Thymus (tissue), 11 donors: Measurements from ENCODE around the gene KAZN. TPM values are rescaled to one million over a fixed set of nuclear protein-coding genes. Genes with fewer than 3 reads are reported as not detected.

Experiments used
- DNase-seq, 9 donors: peaks; one replicate each; pipeline ENCODE4 v3.0.0-alpha.2; 2013; ENCODE audit warnings: low spot score in 9 of 9, low read depth in 6 of 9, missing footprints in 1 of 9
- H3K27ac ChIP-seq, 2 donors: one replicate each; pipeline ENCODE4 v1.5.1; 2013; ENCODE audit warnings: control low read depth in 1 of 2, low read depth in 1 of 2, low read length in 1 of 2, mild to moderate bottlenecking in 1 of 2, moderate library complexity in 1 of 2
- H3K27me3 ChIP-seq, 2 donors: one replicate each; pipeline ENCODE4 v1.5.1; 2013; ENCODE audit warnings: low read length in 1 of 2; ENCODE audit not compliant: control insufficient read depth in 2 of 2, insufficient read depth in 1 of 2
- H3K36me3 ChIP-seq, 2 donors: one replicate each; pipeline ENCODE4 v1.5.1; 2013; ENCODE audit warnings: low read length in 1 of 2, mild to moderate bottlenecking in 1 of 2, moderate library complexity in 1 of 2; ENCODE audit not compliant: control insufficient read depth in 2 of 2, insufficient read depth in 2 of 2
- H3K4me1 ChIP-seq, 2 donors: one replicate each; pipeline ENCODE4 v1.5.1; 2013; ENCODE audit warnings: low read length in 2 of 2; ENCODE audit not compliant: control insufficient read depth in 2 of 2, insufficient read depth in 2 of 2
- H3K4me3 ChIP-seq, 2 donors: one replicate each; pipeline ENCODE4 v1.5.1; 2013; ENCODE audit warnings: low read length in 2 of 2, control low read depth in 1 of 2, mild to moderate bottlenecking in 1 of 2
- H3K9me3 ChIP-seq, 2 donors: one replicate each; pipeline ENCODE4 v1.5.1; 2013; ENCODE audit warnings: low read length in 1 of 2, mild to moderate bottlenecking in 1 of 2; ENCODE audit not compliant: control insufficient read depth in 2 of 2, insufficient read depth in 1 of 2
- WGBS: extraction: QIAGEN DNeasy Blood & Tissue Kit; methylation state at CpG from one replicate; pipeline ENCODE4 v1.1.7; 2013; 5-methylcytosine and 5-hydroxymethylcytosine counted together
- polyA plus RNA-seq: library from polyadenylated mRNA; stranded (reverse); fragments of 200-250 nt; gene quantifications from one replicate; pipeline ENCODE4 v1.2.3, GENCODE V29; 2013
- total RNA-seq: library from RNA; stranded (reverse); fragments of 120-200 nt; gene quantifications from one replicate; pipeline ENCODE4 v1.2.4, GENCODE V29; 2013
- donor health status: healthy.

KAZN gene
- total and polyA plus RNA-seq, 2 donors: 1.3 to 5.7 TPM

DNA sequence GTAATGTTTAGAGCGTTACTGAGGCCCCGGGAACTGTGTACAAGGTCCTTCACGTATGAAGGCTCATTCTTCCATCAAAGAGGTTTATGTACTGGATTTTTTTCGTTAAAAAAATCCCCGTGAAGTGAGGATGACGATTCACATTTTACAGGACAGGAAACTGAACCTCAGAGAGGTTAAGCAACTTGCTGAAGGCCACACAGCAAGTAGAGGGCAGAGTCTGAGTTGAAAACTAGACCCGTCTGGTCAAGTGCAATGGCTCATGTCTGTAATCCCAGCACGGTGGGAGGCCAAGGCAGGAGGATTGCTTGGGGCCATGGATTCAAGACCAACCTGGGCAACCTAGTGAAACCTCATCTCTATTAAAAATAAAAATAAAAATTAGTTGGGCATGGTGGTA lies 140.2 kb downstream of the KAZN start:
- no peaks in the 10 kb centered on the region for H3K9me3 ChIP-seq
- WGBS: 95% methylated on average over 8 of the region's 8 CpGs
- peaks cover 0 to 64% of the 10 kb centered on the region in 2 donors for H3K4me1 ChIP-seq
- H3K27me3 ChIP-seq: peaks cover 2 to 4% of the 10 kb centered on the region in 2 donors
- no peak for DNase-seq
- H3K27ac ChIP-seq: no peak overlapping the region
- no peaks in the 10 kb centered on the region for H3K36me3 ChIP-seq
- H3K4me3 ChIP-seq: no peak overlapping the region

DNA sequence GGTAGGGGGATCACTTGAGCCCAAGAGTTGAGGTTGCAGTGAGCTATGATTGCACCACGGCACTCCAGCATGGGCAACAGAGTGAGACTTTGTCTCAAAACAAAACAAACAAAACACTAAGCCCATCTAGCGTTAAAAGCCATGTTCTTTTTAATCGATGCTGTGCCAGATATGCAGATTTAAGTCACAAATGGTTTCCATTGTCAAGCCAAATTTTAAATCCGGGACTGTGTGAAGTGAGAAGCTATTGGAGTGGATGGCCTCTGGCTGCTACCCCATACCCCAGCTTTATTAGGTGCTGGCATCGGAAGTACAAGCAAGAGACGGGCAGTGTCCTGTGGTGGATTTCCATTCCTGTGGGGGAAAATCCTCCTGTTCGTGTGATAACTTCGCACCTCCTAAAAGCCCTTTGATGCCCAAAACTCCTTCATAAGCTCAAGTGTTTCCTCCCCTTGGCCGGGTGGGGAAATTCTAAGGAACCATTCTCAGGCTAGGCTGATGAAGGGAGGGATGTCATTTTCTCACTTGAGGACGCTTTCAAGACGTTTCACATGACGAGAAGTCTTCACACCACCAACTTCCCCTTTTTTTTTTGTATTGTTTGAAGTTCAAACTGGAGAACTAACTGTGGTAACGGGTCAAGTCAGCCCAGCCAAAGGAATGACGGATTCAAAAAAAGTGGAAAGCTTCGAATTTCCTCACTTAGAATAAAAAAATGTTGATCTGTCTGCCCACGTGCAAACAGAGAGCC lies 140.8 kb downstream of the KAZN start:
- no peak overlapping the region for H3K27ac ChIP-seq
- no peaks in the 10 kb centered on the region for H3K9me3 ChIP-seq
- WGBS: 41% methylated on average over 16 of the region's 16 CpGs
- peak in 1 of 9 donors; percentile 38 for DNase-seq
- H3K36me3 ChIP-seq: no peaks in the 10 kb centered on the region
- no peak overlapping the region for H3K4me3 ChIP-seq
- peaks cover 0 to 58% of the 10 kb centered on the region in 2 donors for H3K4me1 ChIP-seq
- H3K27me3 ChIP-seq: peaks cover 2 to 4% of the 10 kb centered on the region in 2 donors

DNA sequence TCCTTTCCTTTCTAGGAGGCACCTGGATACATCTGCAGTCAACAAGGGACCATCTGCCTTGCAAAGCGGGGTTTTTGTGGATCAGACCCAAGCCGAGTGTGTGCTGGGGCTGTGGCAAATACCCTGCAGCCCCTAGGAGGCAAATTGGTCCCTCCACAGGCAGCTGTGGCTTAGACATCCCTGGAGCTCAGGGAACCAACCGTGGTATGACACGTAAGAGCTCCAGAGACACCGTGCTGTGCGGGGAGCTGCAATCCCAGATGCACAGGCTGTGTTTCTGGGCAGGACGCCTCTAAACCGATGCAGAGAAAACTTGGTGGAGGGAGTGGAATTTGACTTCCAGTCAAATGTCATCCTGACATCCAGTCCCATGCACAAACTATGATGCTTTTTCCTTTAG lies 141.5 kb downstream of the KAZN start:
- no peak for DNase-seq
- Histone ChIP-seq H3K27me3 (peaks cover 2 to 4% of the 10 kb centered on the region in 2 donors), H3K4me1 (peaks cover 0 to 58% of the 10 kb centered on the region in 2 donors), H3K4me3 (no peak overlapping the region), H3K36me3 (no peaks in the 10 kb centered on the region), H3K9me3 (no peaks in the 10 kb centered on the region), H3K27ac (no peak overlapping the region)
- 51% methylated on average over 8 of the region's 8 CpGs for WGBS

DNA sequence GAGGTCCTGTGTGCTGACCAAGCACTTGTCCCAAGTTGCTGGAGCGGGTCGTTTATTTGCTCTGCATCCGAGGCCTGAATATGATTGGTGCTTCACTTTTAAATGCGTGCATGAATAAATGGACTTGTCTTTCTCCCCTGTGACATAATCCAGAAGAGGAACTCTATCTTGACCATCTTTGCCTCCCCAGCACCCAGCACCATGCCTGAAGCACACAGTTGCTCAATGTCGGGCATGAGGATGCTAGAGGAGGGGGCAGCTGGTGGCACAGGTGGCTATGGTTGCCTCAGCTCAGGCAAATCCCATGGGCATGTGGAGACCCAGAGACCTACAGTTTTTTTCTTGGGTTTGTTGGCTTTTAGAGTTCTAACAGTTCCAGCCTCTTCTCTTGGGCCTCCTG lies 142.6 kb downstream of the KAZN start:
- Histone ChIP-seq H3K9me3 (no peaks in the 10 kb centered on the region), H3K27me3 (peaks cover 2 to 4% of the 10 kb centered on the region in 2 donors), H3K27ac (no peak overlapping the region), H3K4me3 (no peak overlapping the region), H3K36me3 (no peaks in the 10 kb centered on the region), H3K4me1 (peaks cover 0 to 52% of the 10 kb centered on the region in 2 donors)
- no peak for DNase-seq
- WGBS: 85% methylated on average over 5 of the region's 5 CpGs

DNA sequence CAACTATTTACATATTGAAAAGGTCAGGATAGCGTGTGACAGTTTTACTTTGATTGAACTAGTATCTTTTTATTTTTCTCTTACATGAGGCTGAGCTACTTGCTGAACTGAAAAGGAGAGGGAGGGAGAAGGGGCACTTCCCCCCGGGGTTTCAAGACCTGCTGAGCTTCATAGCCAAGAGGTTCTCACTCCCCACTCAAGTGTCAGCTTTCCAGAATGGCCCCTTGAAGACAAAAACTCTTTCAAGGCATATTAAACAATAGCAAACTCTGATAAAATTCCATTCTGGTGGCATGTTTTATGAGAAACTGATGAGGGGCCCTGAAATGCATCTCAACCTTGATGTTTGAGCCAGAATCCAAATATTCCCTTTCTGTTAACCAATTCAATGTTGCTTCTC lies 143.0 kb downstream of the KAZN start:
- no peak for DNase-seq
- Histone ChIP-seq H3K36me3 (no peaks in the 10 kb centered on the region), H3K9me3 (no peaks in the 10 kb centered on the region), H3K4me3 (no peak overlapping the region), H3K4me1 (peaks cover 0 to 52% of the 10 kb centered on the region in 2 donors), H3K27ac (no peak overlapping the region), H3K27me3 (peaks cover 2 to 4% of the 10 kb centered on the region in 2 donors)
- 47% methylated on average over 2 of the region's 2 CpGs for WGBS

DNA sequence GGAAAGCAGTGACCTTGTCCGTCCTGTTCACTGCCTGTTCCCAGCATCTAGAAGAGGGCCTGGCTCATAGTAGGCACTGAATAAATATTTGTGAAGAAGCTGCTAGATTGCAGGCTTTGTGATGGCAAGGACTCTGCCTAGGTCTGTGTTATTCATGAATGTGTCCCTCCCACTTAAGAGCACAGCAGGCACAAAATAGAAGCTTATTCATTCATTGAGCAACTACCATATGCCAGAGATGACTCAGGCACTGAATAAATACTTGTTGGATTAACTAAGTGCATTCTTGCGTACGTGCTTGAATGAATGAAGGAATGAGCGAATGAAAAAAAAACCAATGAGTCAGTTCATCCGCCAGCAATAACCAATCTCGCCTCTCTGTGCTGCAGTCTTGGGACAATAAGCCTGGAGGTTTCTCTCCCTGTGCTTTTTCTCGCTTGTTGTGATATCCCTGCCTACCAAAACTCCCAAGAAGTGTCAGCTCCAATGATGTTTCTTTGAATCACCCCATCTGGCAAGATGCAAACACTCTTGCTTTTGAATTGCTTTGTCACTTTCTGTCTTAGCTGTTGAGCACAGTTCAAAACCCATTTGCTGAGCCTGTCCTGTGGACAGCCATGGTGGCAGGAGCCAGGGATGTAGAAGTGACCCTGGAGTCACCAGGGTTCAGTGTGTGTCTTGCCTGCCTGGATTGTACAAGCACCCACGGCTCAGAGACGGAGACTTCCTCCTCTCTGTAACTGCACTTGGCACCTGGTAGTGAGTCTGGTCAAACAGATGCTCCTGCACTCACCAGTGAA lies 143.9 kb downstream of the KAZN start:
- no peak for DNase-seq
- Histone ChIP-seq H3K9me3 (no peaks in the 10 kb centered on the region), H3K36me3 (no peaks in the 10 kb centered on the region), H3K4me3 (no peak overlapping the region), H3K4me1 (peaks cover 0 to 48% of the 10 kb centered on the region in 2 donors), H3K27me3 (peaks cover 2 to 4% of the 10 kb centered on the region in 2 donors), H3K27ac (no peak overlapping the region)
- WGBS: 77% methylated on average over 9 of the region's 9 CpGs

DNA sequence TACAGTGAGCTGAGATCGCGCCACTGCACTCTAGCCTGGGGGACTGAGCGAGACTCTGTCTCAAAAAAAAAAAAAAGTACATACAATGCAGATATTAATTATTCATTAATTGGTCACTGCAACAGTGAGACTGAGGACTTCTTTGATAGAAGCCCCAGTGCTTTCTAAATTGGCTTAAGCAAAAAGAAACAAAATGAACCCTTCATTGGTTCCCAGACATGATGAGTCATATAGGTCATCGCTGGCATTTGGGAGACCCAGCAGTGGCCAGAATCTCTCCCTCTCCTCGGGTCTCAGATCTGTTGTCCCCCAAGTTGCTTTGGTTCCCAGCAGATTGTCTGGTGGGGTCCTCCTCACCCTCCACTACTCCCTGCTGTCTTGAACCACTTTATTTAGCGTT lies 144.9 kb downstream of the KAZN start:
- WGBS: 97% methylated on average over 6 of the region's 6 CpGs
- no peaks in the 10 kb centered on the region for H3K36me3 ChIP-seq
- H3K27ac ChIP-seq: no peak overlapping the region
- no peaks in the 10 kb centered on the region for H3K9me3 ChIP-seq
- no peak overlapping the region for H3K4me3 ChIP-seq
- H3K4me1 ChIP-seq: peaks cover 0 to 40% of the 10 kb centered on the region in 2 donors
- H3K27me3 ChIP-seq: peaks cover 2 to 4% of the 10 kb centered on the region in 2 donors
- no peak for DNase-seq

DNA sequence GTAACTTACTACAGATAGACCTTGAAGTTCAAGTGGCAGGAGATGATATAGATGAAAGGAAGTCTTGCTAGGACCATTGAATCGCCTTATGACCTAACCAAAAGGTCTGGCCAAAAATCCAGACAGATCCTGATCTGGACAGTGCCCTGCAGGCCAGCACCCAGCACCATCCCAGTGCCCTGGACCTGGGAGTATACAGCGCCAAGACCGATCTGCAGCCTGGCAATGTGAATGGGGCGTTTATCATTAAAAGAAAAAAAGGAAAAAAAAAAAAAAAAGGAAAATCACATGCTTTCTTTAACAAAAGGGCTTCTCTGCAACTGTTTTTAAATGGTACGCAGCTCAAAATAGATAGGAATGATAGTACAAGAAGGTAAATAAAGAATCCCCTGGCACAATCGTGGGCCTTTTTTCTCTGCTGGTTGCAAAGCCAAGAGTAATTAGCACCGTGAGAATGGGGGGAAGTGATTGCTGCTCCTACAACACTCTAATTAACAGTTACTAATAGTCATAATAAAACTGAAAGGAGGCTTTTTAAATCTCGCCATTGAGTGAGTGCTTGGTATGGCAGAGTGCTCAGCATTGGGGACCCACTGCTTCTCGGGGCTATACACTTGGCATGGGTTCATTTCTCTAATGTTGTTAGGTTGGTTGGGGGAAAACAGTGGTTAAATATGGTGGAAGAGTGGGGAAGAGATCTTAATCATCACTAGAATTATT lies 146.7 kb downstream of the KAZN start:
- no peak for DNase-seq

DNA sequence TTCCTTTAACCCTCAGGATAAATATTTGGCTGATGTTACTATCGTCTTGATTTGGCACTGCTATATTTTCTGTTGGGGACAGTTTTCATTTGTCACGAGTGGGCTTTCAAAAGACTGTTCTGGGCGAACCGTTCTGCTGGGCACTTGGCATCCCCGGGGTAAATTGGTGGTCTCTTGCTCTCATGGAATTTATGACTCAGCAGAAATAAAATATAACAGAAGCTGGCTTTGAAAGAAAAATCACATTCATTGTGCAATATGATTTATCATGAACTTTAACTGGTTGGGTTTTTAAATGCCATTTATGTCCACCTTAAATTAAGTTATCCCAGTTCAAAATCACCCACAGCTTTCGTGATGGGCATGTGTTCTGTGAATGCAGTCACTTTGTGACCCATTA lies 147.3 kb downstream of the KAZN start:
- Histone ChIP-seq H3K9me3 (no peaks in the 10 kb centered on the region), H3K4me1 (peaks cover 0 to 17% of the 10 kb centered on the region in 2 donors), H3K27me3 (no peaks in the 10 kb centered on the region), H3K36me3 (no peaks in the 10 kb centered on the region), H3K27ac (no peak overlapping the region), H3K4me3 (no peak overlapping the region)
- WGBS: 92% methylated on average over 6 of the region's 6 CpGs
- DNase-seq: no peak

More for the DNA sequence above, 146.7 kb downstream of the KAZN start:
- no peak overlapping the region for H3K4me3 ChIP-seq
- no peaks in the 10 kb centered on the region for H3K36me3 ChIP-seq
- H3K9me3 ChIP-seq: no peaks in the 10 kb centered on the region
- H3K27me3 ChIP-seq: peaks cover 0 to 2% of the 10 kb centered on the region in 2 donors
- 96% methylated on average over 9 of the region's 9 CpGs for WGBS
- peaks cover 0 to 23% of the 10 kb centered on the region in 2 donors for H3K4me1 ChIP-seq
- no peak overlapping the region for H3K27ac ChIP-seq
